LNCaP clone FGC (cell line): Measurements from ENCODE around the gene CLDN3.

Experiments used
- DNase-seq: peaks from one replicate; pipeline ENCODE4 v3.0.0-alpha.2; 2011; ENCODE audit warnings: low read depth
- H3K4me3 ChIP-seq: 2 replicates; pipeline ENCODE4 v1.5.1; 2011; ENCODE audit warnings: mild to moderate bottlenecking, low read depth, low read length, control low read depth
- TF ChIP-seq, protein P1 (sequence below): IDR thresholded peaks from 2 replicates; pipeline ENCODE4 v1.5.1; 2012; ENCODE audit warnings: mild to moderate bottlenecking; ENCODE audit not compliant: control insufficient read depth, insufficient read depth; ENCODE audit errors: extremely low read depth

CLDN3 gene

DNA sequence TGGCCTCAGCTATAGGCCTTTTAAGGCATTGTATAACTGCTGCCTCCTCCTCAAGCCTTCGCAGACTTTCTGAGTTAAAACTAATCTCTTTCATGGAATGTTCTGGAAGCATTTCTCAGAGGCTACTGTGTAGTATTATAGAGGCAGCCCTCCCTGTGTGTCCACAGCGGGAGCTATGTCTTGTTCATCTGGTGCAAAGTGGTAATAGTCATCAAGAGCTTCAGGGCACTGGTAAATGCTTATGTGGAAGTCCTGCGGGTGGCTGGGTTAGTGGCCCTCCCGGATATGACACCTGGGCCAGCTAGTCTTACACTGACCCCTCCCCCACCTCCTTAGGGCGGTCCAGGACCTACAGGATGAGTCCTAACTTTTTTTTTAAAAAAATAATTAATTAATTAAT lies 29.3 kb downstream of the CLDN3 start:
- no peak for DNase-seq
- H3K4me3 ChIP-seq: no peak overlapping the region
- TF ChIP-seq, protein P1, sequence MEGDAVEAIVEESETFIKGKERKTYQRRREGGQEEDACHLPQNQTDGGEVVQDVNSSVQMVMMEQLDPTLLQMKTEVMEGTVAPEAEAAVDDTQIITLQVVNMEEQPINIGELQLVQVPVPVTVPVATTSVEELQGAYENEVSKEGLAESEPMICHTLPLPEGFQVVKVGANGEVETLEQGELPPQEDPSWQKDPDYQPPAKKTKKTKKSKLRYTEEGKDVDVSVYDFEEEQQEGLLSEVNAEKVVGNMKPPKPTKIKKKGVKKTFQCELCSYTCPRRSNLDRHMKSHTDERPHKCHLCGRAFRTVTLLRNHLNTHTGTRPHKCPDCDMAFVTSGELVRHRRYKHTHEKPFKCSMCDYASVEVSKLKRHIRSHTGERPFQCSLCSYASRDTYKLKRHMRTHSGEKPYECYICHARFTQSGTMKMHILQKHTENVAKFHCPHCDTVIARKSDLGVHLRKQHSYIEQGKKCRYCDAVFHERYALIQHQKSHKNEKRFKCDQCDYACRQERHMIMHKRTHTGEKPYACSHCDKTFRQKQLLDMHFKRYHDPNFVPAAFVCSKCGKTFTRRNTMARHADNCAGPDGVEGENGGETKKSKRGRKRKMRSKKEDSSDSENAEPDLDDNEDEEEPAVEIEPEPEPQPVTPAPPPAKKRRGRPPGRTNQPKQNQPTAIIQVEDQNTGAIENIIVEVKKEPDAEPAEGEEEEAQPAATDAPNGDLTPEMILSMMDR: no peak

GRCh38 chr7:73740212-73740611 lies 29.9 kb downstream of the CLDN3 start:
- no peak for DNase-seq
- no peak overlapping the region for H3K4me3 ChIP-seq
- TF ChIP-seq, protein P1: no peak

DNA sequence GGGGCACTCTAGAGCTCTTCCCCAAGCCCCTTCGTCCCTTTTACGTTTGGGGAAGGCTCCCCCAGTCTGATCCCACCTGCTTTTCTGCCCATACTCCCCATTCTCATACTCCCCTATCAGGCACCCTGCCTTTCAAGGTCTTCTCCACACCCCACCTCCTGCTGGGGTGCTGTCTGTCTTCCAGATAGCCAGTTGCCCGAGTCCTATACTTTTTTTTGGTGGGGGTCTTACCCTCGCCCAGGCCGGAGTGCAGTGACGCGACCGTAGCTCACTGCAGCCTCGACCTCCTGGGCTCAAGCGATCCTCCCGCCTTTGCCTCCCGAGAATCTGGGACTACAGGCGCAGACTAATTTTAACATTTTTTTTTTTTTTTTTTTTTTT lies 30.7 kb downstream of the CLDN3 start:
- TF ChIP-seq, protein P1: no peak
- no peak for DNase-seq
- H3K4me3 ChIP-seq: peak overlapping the region; percentile 89

GRCh38 chr7:73738612-73739386 lies 31.3 kb downstream of the CLDN3 start, which contains the start of gene ABHD11:
TSS of gene ABHD11 (minus strand) at chr7:73738802. CDS start at chr7:73738770, 32 bp downstream.
- TF ChIP-seq, protein P1: 0 out of 2 replicates have a peak, but pooled peaks have one; percentile 3
- DNase-seq: peak; percentile 93

DNA sequence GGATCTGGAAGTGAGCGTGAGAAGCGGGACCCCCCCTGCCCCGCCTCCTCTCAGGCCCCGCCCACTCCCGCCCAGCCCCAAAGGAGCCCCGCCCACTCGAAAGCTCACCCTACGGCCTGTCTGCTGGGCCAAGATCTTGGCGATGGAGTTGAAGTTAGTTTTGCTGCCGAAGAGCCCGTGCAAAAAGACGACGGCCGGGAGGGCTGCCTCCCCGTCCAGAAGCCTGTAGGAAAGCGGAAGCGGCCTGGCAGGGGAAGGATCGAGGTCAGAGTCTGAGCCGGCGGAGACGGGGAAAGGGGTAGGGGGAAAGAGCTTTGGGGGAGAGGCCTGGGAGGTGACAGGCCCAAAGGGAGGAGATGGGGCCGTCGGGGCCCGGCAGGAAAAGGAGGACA lies 31.9 kb downstream of the CLDN3 start:
- no peak for DNase-seq
- peak overlapping the region; percentile 89 for H3K4me3 ChIP-seq
- TF ChIP-seq, protein P1: no peak

More at GRCh38 chr7:73738612-73739386, 31.3 kb downstream of the CLDN3 start, which contains the start of gene ABHD11:
- peak within 1 kb of the TSS; percentile 89 for H3K4me3 ChIP-seq

GRCh38 chr7:73737491-73738219 lies 32.4 kb downstream of the CLDN3 start:
- TF ChIP-seq, protein P1: no peak
- H3K4me3 ChIP-seq: peak overlapping the region; percentile 89
- DNase-seq: no peak
